ENCODE data around the gene ZNF91.

The ZNF91 gene

GRCh38 chr19:23437901-23438300, 42.6 kb upstream of the ZNF91 start:
- H3K79me1 ChIP-seq (replicated peaks; ENCODE audit: low read length, poor library complexity, severe bottlenecking), result no peaks in the 10 kb centered on the region

DNA sequence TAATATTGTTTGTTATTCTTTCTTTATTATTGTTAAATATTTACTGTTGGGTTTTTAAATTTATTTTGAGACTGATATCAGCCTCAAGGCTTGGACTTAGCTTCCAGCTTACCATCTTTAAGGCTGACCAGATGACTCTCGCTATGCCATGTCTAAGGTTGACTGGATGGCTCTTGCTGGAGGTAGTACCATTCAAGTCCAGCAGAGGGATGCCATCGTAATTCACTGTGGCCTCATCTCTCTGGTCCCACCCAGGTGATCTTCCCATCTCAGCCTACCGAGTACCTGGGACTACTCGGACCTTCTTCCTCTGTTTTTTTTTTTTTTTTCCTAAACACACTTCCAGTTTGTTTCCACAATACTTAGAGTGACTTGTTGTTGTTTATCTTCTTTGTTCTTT, 41.7 kb upstream of the ZNF91 start:
- H3K36me3 ChIP-seq (ENCODE audit: control insufficient read depth in 1 of 2, insufficient read depth in 2 of 2, low read depth in 1 of 2, low read length in 2 of 2), result no peaks in the 10 kb centered on the region
- no peak overlapping the region for H2BK120ac ChIP-seq (ENCODE audit: low read depth, low read length)
- H3K14ac ChIP-seq (ENCODE audit: low read length in 2 of 2), result no peak overlapping the region
- no peak overlapping the region for H2AK5ac ChIP-seq (ENCODE audit: low read length, severe bottlenecking)
- no peak overlapping the region for H3K27ac ChIP-seq (ENCODE audit: low read length, poor library complexity, severe bottlenecking)
- H3K9ac ChIP-seq (ENCODE audit: low read length), result no peak overlapping the region
- no peak overlapping the region for H3K4ac ChIP-seq (ENCODE audit: low read depth in 1 of 2, low read length in 2 of 2)
- H3K9me3 ChIP-seq (ENCODE audit: control insufficient read depth, low read length), result peaks cover 36% of the 10 kb centered on the region
- no peaks in the 10 kb centered on the region for H3K79me1 ChIP-seq (replicated peaks; ENCODE audit: low read length, poor library complexity, severe bottlenecking)
- H3K27me3 ChIP-seq (ENCODE audit: control insufficient read depth in 1 of 2, insufficient read depth in 1 of 2, low read length in 2 of 2), result no peaks in the 10 kb centered on the region
- no peak overlapping the region for H4K91ac ChIP-seq (ENCODE audit: low read length)
- no peak overlapping the region for H2AFZ ChIP-seq (ENCODE audit: low read depth, low read length)
- no peak overlapping the region for H2BK15ac ChIP-seq (ENCODE audit: low read depth, poor library complexity, severe bottlenecking)
- H3K23ac ChIP-seq (ENCODE audit: low read length in 2 of 2), result no peak overlapping the region
- WGBS, result 70% methylated on average over 3 of the region's 4 CpGs
- H2BK5ac ChIP-seq (ENCODE audit: low read depth, low read length, poor library complexity, severe bottlenecking), result no peak overlapping the region
- no peak overlapping the region for H3K4me3 ChIP-seq (ENCODE audit: insufficient read depth in 1 of 2, low read depth in 1 of 2, low read length in 2 of 2)
- H3K4me2 ChIP-seq (ENCODE audit: low read length, poor library complexity, severe bottlenecking), result no peak overlapping the region
- H3K18ac ChIP-seq (ENCODE audit: low read depth in 1 of 2, low read length in 2 of 2), result no peak overlapping the region
- no peak for DNase-seq
- no peak overlapping the region for H4K8ac ChIP-seq (ENCODE audit: low read length)
- no peak overlapping the region for H2BK12ac ChIP-seq (ENCODE audit: low read length in 2 of 2)
- no peaks in the 10 kb centered on the region for H3K4me1 ChIP-seq (ENCODE audit: control insufficient read depth, insufficient read depth, low read depth, low read length)

More at GRCh38 chr19:23437901-23438300, 42.6 kb upstream of the ZNF91 start:
- Histone ChIP-seq H2AK5ac (ENCODE audit: low read length, severe bottlenecking) (no peak overlapping the region), H3K14ac (ENCODE audit: low read length in 2 of 2) (no peak overlapping the region), H4K8ac (ENCODE audit: low read length) (no peak overlapping the region), H3K4me2 (ENCODE audit: low read length, poor library complexity, severe bottlenecking) (no peak overlapping the region), H2AFZ (ENCODE audit: low read depth, low read length) (no peak overlapping the region), H3K9ac (ENCODE audit: low read length) (no peak overlapping the region), H3K4me1 (ENCODE audit: control insufficient read depth, insufficient read depth, low read depth, low read length) (no peaks in the 10 kb centered on the region), H3K9me3 (ENCODE audit: control insufficient read depth, low read length) (peaks cover 45% of the 10 kb centered on the region), H3K27ac (ENCODE audit: low read length, poor library complexity, severe bottlenecking) (no peak overlapping the region), H3K27me3 (ENCODE audit: control insufficient read depth in 1 of 2, insufficient read depth in 1 of 2, low read length in 2 of 2) (no peaks in the 10 kb centered on the region), H3K4me3 (ENCODE audit: insufficient read depth in 1 of 2, low read depth in 1 of 2, low read length in 2 of 2) (no peak overlapping the region), H2BK15ac (ENCODE audit: low read depth, poor library complexity, severe bottlenecking) (no peak overlapping the region), H3K4ac (ENCODE audit: low read depth in 1 of 2, low read length in 2 of 2) (no peak overlapping the region), H4K91ac (ENCODE audit: low read length) (no peak overlapping the region), H3K23ac (ENCODE audit: low read length in 2 of 2) (no peak overlapping the region), H3K18ac (ENCODE audit: low read depth in 1 of 2, low read length in 2 of 2) (no peak overlapping the region), H3K36me3 (ENCODE audit: control insufficient read depth in 1 of 2, insufficient read depth in 2 of 2, low read depth in 1 of 2, low read length in 2 of 2) (no peaks in the 10 kb centered on the region), H2BK12ac (ENCODE audit: low read length in 2 of 2) (no peak overlapping the region), H2BK5ac (ENCODE audit: low read depth, low read length, poor library complexity, severe bottlenecking) (no peak overlapping the region), H2BK120ac (ENCODE audit: low read depth, low read length) (no peak overlapping the region)
- no peak for DNase-seq
- 79% methylated on average over 3 of the region's 4 CpGs for WGBS

- Histone ChIP-seq H2BK5ac (ENCODE audit: low read depth, low read length, poor library complexity, severe bottlenecking) (no peak overlapping the region), H3K27ac (ENCODE audit: low read length, poor library complexity, severe bottlenecking) (no peak overlapping the region)
- 83% methylated on average over 3 of the region's 4 CpGs for WGBS
Measured at GRCh38 chr19:23436318-23436717, 41.0 kb upstream of the ZNF91 start.

DNA sequence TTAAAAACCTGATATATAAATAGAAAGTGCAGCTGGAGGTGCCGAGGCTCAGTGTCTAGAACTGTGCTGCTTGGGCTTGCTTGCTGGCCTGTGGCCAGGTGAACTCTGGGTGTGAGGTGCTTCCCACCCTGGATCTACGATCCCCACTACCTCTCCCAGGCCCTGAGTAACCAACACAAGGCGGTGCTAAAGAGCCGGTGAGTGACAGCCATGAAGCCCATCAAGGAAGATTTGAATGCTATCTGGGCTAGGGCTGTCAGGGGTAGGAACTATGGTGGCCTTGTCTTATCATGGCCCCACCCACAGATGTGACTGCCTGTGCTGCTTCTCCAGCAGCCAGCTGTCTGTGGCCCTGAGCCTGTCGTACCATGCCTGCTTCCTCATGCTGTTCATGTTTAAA, 25.6 kb upstream of the ZNF91 start:
- Histone ChIP-seq H3K27ac (ENCODE audit: low read length, poor library complexity, severe bottlenecking) (no peak overlapping the region), H3K23ac (ENCODE audit: low read length in 2 of 2) (no peak overlapping the region), H3K36me3 (ENCODE audit: control insufficient read depth in 1 of 2, insufficient read depth in 2 of 2, low read depth in 1 of 2, low read length in 2 of 2) (no peaks in the 10 kb centered on the region), H2BK12ac (ENCODE audit: low read length in 2 of 2) (no peak overlapping the region), H4K91ac (ENCODE audit: low read length) (no peak overlapping the region), H4K8ac (ENCODE audit: low read length) (no peak overlapping the region), H3K79me1 (replicated peaks; ENCODE audit: low read length, poor library complexity, severe bottlenecking) (no peaks in the 10 kb centered on the region), H3K4me1 (ENCODE audit: control insufficient read depth, insufficient read depth, low read depth, low read length) (peaks cover under 1% of the 10 kb centered on the region), H3K27me3 (ENCODE audit: control insufficient read depth in 1 of 2, insufficient read depth in 1 of 2, low read length in 2 of 2) (no peaks in the 10 kb centered on the region), H3K9ac (ENCODE audit: low read length) (no peak overlapping the region), H3K4ac (ENCODE audit: low read depth in 1 of 2, low read length in 2 of 2) (no peak overlapping the region), H3K9me3 (ENCODE audit: control insufficient read depth, low read length) (peaks cover 17% of the 10 kb centered on the region), H2AK5ac (ENCODE audit: low read length, severe bottlenecking) (no peak overlapping the region), H3K4me3 (ENCODE audit: insufficient read depth in 1 of 2, low read depth in 1 of 2, low read length in 2 of 2) (no peak overlapping the region), H3K18ac (ENCODE audit: low read depth in 1 of 2, low read length in 2 of 2) (no peak overlapping the region), H2BK5ac (ENCODE audit: low read depth, low read length, poor library complexity, severe bottlenecking) (no peak overlapping the region), H2BK120ac (ENCODE audit: low read depth, low read length) (no peak overlapping the region), H2AFZ (ENCODE audit: low read depth, low read length) (no peak overlapping the region), H3K14ac (ENCODE audit: low read length in 2 of 2) (no peak overlapping the region), H2BK15ac (ENCODE audit: low read depth, poor library complexity, severe bottlenecking) (no peak overlapping the region), H3K4me2 (ENCODE audit: low read length, poor library complexity, severe bottlenecking) (no peak overlapping the region)
- DNase-seq, result no peak
- WGBS, result 76% methylated on average over 4 of the region's 5 CpGs

More at GRCh38 chr19:23436318-23436717, 41.0 kb upstream of the ZNF91 start:
- Histone ChIP-seq H3K9ac (ENCODE audit: low read length) (no peak overlapping the region), H2AK5ac (ENCODE audit: low read length, severe bottlenecking) (no peak overlapping the region), H2BK12ac (ENCODE audit: low read length in 2 of 2) (no peak overlapping the region), H3K14ac (ENCODE audit: low read length in 2 of 2) (no peak overlapping the region), H3K4me1 (ENCODE audit: control insufficient read depth, insufficient read depth, low read depth, low read length) (no peaks in the 10 kb centered on the region), H4K91ac (ENCODE audit: low read length) (no peak overlapping the region), H2BK120ac (ENCODE audit: low read depth, low read length) (no peak overlapping the region), H3K36me3 (ENCODE audit: control insufficient read depth in 1 of 2, insufficient read depth in 2 of 2, low read depth in 1 of 2, low read length in 2 of 2) (no peaks in the 10 kb centered on the region), H3K4ac (ENCODE audit: low read depth in 1 of 2, low read length in 2 of 2) (no peak overlapping the region), H3K27me3 (ENCODE audit: control insufficient read depth in 1 of 2, insufficient read depth in 1 of 2, low read length in 2 of 2) (no peaks in the 10 kb centered on the region), H3K4me3 (ENCODE audit: insufficient read depth in 1 of 2, low read depth in 1 of 2, low read length in 2 of 2) (no peak overlapping the region), H4K8ac (ENCODE audit: low read length) (no peak overlapping the region), H3K23ac (ENCODE audit: low read length in 2 of 2) (no peak overlapping the region), H3K18ac (ENCODE audit: low read depth in 1 of 2, low read length in 2 of 2) (no peak overlapping the region), H2BK15ac (ENCODE audit: low read depth, poor library complexity, severe bottlenecking) (no peak overlapping the region), H3K4me2 (ENCODE audit: low read length, poor library complexity, severe bottlenecking) (no peak overlapping the region), H2AFZ (ENCODE audit: low read depth, low read length) (no peak overlapping the region), H3K79me1 (replicated peaks; ENCODE audit: low read length, poor library complexity, severe bottlenecking) (no peaks in the 10 kb centered on the region), H3K9me3 (ENCODE audit: control insufficient read depth, low read length) (peaks cover 30% of the 10 kb centered on the region)
- no peak for DNase-seq

Measured in mesenchymal stem cell (in vitro differentiated cells and primary cell).